Measurements from ENCODE around the gene ATP11B.
"Not testable (repeated sequence)": the region's sequence is repeated elsewhere in the genome, so short reads cannot be mapped to it uniquely, and the experiment has no call there.

ATP11B gene

DNA sequence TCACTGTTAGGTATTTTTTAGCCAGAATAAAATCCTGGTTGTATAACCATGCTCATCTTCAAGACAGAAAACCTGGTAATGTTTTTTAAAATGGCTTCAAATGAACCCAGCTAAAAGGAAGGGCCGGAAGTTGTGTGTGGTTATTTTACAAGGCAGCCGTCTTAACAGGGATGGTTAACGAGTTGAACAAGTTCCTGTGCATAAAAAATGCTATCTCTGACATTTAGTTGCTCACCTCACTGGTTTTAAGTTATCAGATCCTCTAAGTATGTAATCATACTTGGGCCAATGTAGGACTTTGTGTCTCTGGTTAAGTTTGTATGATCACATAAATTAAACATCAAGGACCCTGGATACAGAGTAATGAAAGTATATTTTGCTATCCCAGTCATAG lies 2.1 kb downstream of the ATP11B start:
- no peak for DNase-seq

GRCh38 chr3:182796310-182796709 lies 3.0 kb downstream of the ATP11B start:
- no peak for DNase-seq

DNA sequence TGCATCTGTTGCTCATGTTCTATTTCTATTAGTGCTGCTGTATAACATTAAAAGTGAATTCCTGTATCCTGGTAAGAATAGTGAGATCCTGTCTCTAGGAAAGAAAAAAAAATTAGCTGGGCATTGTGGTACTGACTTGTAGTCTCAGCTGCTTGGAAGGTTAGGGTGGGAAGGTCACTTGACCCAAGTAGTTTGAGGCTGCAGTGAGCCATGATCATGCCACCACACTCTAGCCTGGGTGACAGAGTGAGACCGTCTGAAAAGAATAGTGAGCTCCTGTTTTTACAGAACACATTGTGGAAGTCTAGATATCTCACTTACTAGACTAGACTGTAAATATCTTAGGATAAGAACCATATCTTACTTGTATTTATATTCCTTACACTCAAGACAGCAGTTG lies 4.6 kb downstream of the ATP11B start:
- no peak for DNase-seq

- not testable (repeated sequence) for DNase-seq
Measured at GRCh38 chr3:182799143-182799542, 5.8 kb downstream of the ATP11B start.

DNA sequence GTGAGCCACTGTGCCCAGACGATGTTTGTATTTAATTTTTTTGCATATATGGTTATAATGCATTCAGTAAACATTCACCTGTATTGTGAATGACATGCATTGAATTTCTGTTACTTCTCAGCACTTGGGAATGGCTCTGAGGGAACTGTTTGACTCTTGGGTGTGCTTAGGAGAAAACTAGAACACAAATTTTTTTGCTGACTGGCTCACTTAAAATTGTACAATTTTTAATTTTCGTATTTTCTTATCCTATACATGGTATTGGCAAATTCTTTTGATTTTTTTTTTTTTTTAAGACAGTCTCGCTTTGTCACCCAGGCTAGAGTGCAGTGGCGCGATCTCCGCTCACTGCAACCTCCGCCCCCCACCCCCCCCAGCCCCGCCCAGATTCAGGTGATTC lies 7.2 kb downstream of the ATP11B start:
- DNase-seq = no peak

DNA sequence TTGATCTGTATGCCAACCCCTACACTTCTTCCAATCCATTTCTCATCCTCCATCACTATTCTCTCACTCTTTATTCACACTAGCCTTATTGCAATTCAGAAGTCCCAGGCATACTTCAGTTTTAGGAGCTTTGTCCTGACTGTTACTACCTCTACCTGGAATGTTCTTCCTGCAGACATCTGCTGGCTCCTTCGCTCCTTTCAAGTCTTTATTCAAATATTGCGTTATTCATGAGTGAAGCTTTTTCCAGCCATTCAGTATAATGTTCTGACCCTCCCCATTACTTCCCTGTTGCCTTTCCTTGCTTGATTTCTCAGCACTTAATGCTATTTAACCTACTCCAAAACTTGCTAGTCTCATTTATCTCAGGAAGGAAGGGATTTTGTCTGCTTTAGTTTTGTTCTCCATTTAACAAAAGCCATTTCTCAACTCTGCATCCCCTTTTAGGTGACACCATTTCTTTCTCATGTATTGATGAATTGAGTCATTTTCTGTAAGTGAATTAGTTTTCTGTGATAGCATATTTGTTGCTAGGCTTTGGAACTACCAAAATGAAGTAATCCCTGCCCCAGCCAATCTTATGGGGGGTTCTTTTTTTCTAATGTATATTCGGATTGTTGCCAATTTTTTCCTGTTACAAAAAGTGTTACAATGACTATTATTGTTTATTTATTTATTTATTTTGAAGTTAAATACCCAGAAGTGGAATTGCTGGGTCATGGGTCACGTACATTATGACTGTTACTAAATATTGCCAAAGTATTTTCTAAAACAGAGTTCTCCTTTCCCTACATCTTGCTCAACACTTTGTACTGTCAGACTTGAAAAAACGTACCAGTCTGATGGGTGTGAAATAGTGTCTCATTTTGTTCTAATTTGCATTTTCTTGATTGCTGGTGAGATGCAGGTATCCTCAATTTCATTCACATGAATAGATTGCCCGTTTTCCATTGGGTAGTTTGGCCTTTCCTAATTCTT lies 9.4 kb downstream of the ATP11B start:
- no peak for DNase-seq

GRCh38 chr3:182803596-182803995 lies 10.3 kb downstream of the ATP11B start:
- no peak for DNase-seq

- no peak for DNase-seq
Measured at GRCh38 chr3:182807061-182807460, 13.8 kb downstream of the ATP11B start.

DNA sequence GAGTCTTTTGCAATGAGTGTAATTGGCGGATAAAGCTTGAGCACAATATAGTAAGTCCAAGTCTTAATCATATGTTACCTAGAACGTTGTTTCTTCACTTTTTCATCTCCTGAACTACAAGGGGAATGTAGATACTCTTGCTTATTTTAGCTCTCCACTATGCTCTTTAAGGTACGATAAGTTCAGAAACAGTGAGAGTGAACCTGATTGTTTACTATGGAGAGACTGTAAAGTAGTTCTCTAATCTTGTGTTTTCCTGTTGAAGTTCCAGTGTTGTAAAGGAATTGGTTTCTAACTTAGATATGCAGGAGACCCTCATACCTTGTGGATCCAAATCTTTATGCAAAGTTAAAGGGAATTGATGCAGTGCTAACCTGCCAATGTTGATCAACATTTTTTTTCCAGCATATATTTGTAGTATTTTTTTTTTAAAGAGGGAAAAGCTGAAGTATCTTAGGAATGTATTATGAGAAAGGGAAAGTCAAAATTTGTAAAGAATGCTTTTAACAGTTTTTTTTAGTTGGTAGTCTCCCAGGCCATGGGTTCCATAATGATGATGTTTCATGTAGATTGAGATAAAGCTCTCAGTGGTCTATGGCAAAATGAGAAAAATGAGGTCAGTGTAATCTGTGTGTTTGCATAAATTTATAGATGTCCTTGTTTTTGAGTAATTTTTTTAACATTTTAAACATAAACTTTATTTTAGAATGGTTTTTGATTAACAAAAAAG lies 14.9 kb downstream of the ATP11B start:
- no peak for DNase-seq

- no peak for DNase-seq
Measured at GRCh38 chr3:182809531-182809930, 16.2 kb downstream of the ATP11B start.

GRCh38 chr3:182810574-182811268 lies 17.4 kb downstream of the ATP11B start:
- no peak for DNase-seq

- DNase-seq = no peak
Measured at GRCh38 chr3:182811269-182811596, 17.9 kb downstream of the ATP11B start.

GRCh38 chr3:182812123-182812522 lies 18.8 kb downstream of the ATP11B start:
- no peak for DNase-seq

DNA sequence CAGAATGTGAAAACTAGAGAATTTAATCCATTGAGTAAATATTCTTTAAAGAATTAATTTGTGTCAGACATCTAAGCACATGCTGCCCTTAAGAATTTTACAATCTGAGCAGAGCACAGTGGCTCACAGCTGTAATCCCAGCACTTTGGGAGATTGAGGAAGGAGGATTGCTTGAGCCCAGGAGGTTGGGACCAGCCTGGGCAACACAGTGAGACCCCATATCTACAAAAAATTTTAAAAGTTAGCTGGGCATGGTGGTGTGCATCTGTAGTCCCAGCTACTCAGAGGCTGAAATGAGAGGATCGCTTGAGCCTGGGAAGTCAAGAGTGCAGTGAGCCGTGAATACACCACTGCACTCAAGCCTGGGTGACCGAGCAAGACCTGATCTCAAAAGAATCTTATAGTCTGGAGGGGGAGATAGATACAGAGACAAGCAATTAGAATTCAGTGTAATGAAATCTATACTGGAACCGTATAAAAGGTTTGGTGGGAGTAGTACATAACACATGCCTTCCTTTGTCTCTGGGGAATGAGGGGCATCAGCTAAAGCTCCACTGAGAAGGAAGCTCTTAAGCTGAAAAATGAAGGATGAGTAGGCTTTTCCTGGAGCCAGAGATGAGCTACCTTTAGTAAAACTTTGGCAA lies 21.2 kb downstream of the ATP11B start:
- no peak for DNase-seq

DNA sequence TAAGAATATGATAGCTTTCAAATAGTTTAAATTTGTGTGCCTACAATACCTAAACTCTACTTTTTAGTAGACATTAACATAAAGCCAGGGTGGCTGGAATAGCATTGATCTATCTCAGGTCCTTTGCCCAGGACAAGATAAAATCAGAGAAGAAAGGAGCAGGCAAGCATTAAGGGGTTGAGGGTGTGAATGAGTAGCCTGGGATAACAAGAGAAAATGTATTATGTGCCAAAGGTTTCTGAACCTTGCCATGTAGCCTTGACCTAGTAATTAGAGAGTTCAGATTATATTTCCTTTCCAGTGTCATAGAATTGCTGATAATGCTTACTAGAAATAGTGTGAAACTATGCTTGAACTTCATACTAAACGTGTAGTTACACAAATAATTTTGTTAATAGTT lies 22.9 kb downstream of the ATP11B start:
- DNase-seq = no peak

- no peak for DNase-seq
Measured at GRCh38 chr3:182818296-182818978, 25.1 kb downstream of the ATP11B start.

DNA sequence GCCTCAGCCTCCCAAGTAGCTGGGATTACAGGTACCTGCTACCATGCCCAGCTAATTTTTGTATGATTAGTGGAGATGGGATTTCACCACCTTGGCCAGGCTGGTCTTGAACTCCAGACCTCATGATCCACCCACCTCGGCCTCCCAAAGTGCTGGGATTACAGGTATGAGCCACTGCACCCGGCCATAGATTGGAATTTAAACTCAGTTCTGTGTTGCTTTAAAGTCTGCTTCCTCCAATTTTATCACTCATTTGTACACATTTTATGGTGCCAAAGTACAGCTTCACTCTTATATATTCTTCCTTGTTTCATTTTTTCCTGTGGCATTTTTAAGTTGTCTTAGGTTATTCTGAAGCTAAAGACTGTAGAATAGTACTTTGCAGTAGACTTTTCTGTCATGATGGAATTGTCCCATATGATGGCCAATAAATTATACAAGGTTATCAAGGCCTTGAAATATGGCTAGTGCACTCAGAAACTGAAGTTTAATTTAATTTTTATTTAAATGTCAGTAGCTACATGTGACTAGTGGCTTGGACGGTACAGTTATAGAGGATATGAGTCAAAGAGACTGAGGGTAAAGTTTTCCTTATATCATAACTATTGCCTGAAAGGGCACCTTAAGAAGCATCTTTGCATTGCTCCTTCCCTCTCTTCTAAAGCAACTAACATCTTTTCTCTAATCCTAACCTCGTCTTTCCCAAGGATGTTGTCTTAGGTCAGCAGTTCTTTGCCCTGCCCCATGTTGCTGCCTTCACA lies 28.1 kb downstream of the ATP11B start:
- DNase-seq = no peak

GRCh38 chr3:182822260-182822659 lies 29.0 kb downstream of the ATP11B start:
- DNase-seq = not testable (repeated sequence)

- no peak for DNase-seq
Measured at GRCh38 chr3:182824957-182825356, 31.7 kb downstream of the ATP11B start.

DNA sequence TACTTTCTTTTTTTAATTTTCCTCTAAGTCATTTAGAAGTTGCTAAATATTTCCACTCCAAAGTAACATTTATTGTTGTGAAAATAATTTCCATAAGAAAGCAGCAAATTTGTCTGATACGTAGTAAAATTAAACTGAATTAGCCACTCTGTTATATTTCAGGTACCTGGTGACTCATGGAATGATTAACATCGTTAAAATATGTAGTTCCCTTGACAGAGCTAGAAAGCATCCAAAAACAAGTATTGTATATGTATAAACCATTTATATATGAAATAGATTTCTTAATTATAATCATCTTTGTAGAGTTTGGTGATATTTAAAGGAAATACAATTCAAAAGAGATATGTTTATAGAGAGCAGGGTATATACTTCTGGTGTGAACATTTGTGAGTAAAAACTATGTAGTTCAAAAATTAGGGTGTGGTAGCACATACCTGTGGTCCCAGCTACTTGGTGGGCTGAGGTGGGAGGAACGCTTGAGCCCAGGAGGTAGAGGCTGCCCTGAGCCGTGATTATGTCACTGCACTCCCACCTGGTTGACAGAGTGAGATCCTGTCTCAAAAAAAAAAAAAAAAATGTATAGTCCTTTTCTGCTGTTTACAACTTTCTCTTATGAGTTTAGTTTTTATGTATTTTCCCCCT lies 36.6 kb downstream of the ATP11B start:
- no peak for DNase-seq

- no peak for DNase-seq
Measured at GRCh38 chr3:182837855-182838454, 44.7 kb downstream of the ATP11B start.

Data from T1000 (cell line).